HG03558 (cell line): ENCODE results near the gene PCDHA6.
"Not testable (repeated sequence)": the region's sequence is repeated elsewhere in the genome, so short reads cannot be mapped to it uniquely, and the experiment has no call there.

Experiments used
- ATAC-seq: cut with Tn5 transposase; IDR thresholded peaks from one replicate; pipeline ENCODE4 v1.9.1; 2021; ENCODE audit warnings: moderate number of reproducible peaks; ENCODE audit not compliant: unreplicated experiment; ENCODE audit errors: extremely low read depth

The PCDHA6 gene

GRCh38 chr5:140827704-140828361 lies at the start of gene PCDHA6:
TSS of gene PCDHA6 (plus strand) at chr5:140827960. CDS start at chr5:140828092, 132 bp downstream.
- ATAC-seq = no peak

- no peak for ATAC-seq
These were observed 47.2 kb upstream of the PCDHA6 start for GRCh38 chr5:140780512-140780911.

GRCh38 chr5:140785905-140786686 lies 41.7 kb upstream of the PCDHA6 start, which contains the start of gene PCDHA1:
TSS of gene PCDHA1 (plus strand) at chr5:140786140.
- ATAC-seq = no peak

- ATAC-seq = not testable (repeated sequence)
These were observed 40.3 kb upstream of the PCDHA6 start for GRCh38 chr5:140787422-140787821.

- not testable (repeated sequence) for ATAC-seq
These were observed 39.8 kb upstream of the PCDHA6 start for GRCh38 chr5:140787849-140788504.

- no peak for ATAC-seq
These were observed 36.7 kb upstream of the PCDHA6 start for GRCh38 chr5:140791089-140791488.

- no peak for ATAC-seq
These were observed 33.0 kb upstream of the PCDHA6 start, which contains the start of gene PCDHA2 for GRCh38 chr5:140794595-140795258. TSS of gene PCDHA2 (plus strand) at chr5:140794852.

- no peak for ATAC-seq
These were observed 32.5 kb upstream of the PCDHA6 start for GRCh38 chr5:140795259-140795641.

- not testable (repeated sequence) for ATAC-seq
These were observed 31.6 kb upstream of the PCDHA6 start for GRCh38 chr5:140796072-140796717.

- no peak for ATAC-seq
These were observed 31.1 kb upstream of the PCDHA6 start for GRCh38 chr5:140796718-140797095.

GRCh38 chr5:140800816-140801493 lies 26.8 kb upstream of the PCDHA6 start, which contains the start of gene PCDHA3:
TSS of gene PCDHA3 (plus strand) at chr5:140801057.
- ATAC-seq = no peak

- no peak for ATAC-seq
These were observed 26.3 kb upstream of the PCDHA6 start for GRCh38 chr5:140801494-140801841.

GRCh38 chr5:140802381-140802780 lies 25.4 kb upstream of the PCDHA6 start:
- not testable (repeated sequence) for ATAC-seq

GRCh38 chr5:140802781-140803271 lies 24.9 kb upstream of the PCDHA6 start:
- ATAC-seq = no peak

GRCh38 chr5:140806834-140807775 lies 20.7 kb upstream of the PCDHA6 start, which contains the start of gene PCDHA4:
TSS of gene PCDHA4 (plus strand) at chr5:140807068.
- no peak for ATAC-seq

- not testable (repeated sequence) for ATAC-seq
These were observed 19.4 kb upstream of the PCDHA6 start for GRCh38 chr5:140808241-140808888.

- no peak for ATAC-seq
These were observed 18.9 kb upstream of the PCDHA6 start for GRCh38 chr5:140808889-140809291.
